PC-9 (cell line): ENCODE results near the gene ALG11. TPM values are rescaled to one million over a fixed set of nuclear protein-coding genes. Genes with fewer than 3 reads are reported as not detected.

Source experiments
- BruUV-seq: library from RNA; stranded (reverse); fragments of 400-500 nt; replicated peaks from 2 replicates; lab custom pipeline; 2021; lab: Mats Ljungman, UMichigan
- CTCF ChIA-PET: fragments of 300-600 bp; sonication (Branson Sonifier 250); formaldehyde crosslinking; loops from one replicate; lab custom pipeline; 2022; ENCODE audit warnings: antibody characterized with exemption; lab: Charles Lee
- POLR2A ChIA-PET: fragments of 300-600 bp; sonication (Branson Sonifier 250); formaldehyde crosslinking; loops from one replicate; lab custom pipeline; 2022; ENCODE audit warnings: antibody characterized with exemption; ENCODE audit not compliant: unreplicated experiment; lab: Charles Lee
- DNase-seq, 2 experiments: peaks; one replicate each; pipeline versions ENCODE4 v3.0.0 to v3.0.0-alpha.2; 2015 to 2022; ENCODE audit warnings: mixed read lengths in 1 of 2
- H2AFZ ChIP-seq: fragments of 200-600 bp; sonication (generic); 2 replicates; pipeline ENCODE4 v1.8.1; 2017; ENCODE audit warnings: antibody characterized with exemption
- H3F3A ChIP-seq: fragments of 200-600 bp; sonication (generic); 2 replicates; pipeline ENCODE4 v1.8.1; 2017; ENCODE audit warnings: antibody characterized with exemption, mild to moderate bottlenecking, low read depth; ENCODE audit not compliant: insufficient read depth
- H3K27ac ChIP-seq: fragments of 200-600 bp; sonication (generic); 2 replicates; pipeline ENCODE4 v1.6.1; 2016; ENCODE audit warnings: mixed run types
- H3K27me3 ChIP-seq: fragments of 200-600 bp; sonication (generic); 2 replicates; pipeline ENCODE4 v1.6.1; 2016; ENCODE audit warnings: low read depth, mixed run types; ENCODE audit not compliant: insufficient read depth
- H3K36me3 ChIP-seq: fragments of 200-600 bp; sonication (generic); 2 replicates; pipeline ENCODE4 v1.6.1; 2016; ENCODE audit warnings: low read depth, mixed run types
- H3K4me1 ChIP-seq: fragments of 200-600 bp; sonication (generic); replicated peaks from 2 replicates; pipeline ENCODE4 v1.6.1; 2016; ENCODE audit warnings: mixed run types; ENCODE audit not compliant: insufficient read depth
- H3K4me2 ChIP-seq: fragments of 200-600 bp; sonication (generic); 2 replicates; pipeline ENCODE4 v1.6.1; 2017; ENCODE audit warnings: mixed run types
- H3K4me3 ChIP-seq: fragments of 200-600 bp; sonication (generic); 2 replicates; pipeline ENCODE4 v1.6.1; 2016; ENCODE audit warnings: mixed run types
- H3K79me2 ChIP-seq: fragments of 200-600 bp; sonication (generic); 2 replicates; pipeline ENCODE4 v1.6.1; 2017; ENCODE audit warnings: low read depth, mixed run types
- H3K9me2 ChIP-seq: fragments of 200-600 bp; sonication (generic); 2 replicates; pipeline ENCODE4 v1.8.1; 2017; ENCODE audit warnings: mild to moderate bottlenecking; ENCODE audit not compliant: insufficient read depth
- H3K9me3 ChIP-seq: fragments of 200-600 bp; sonication (generic); 2 replicates; pipeline ENCODE4 v1.8.1; 2016; ENCODE audit warnings: low read depth; ENCODE audit not compliant: insufficient read depth
- H4K20me1 ChIP-seq: fragments of 200-600 bp; sonication (generic); 2 replicates; pipeline ENCODE4 v1.8.1; 2017; ENCODE audit not compliant: insufficient read depth
- CTCF ChIP-seq: fragments of 200-600 bp; sonication (generic); conservative IDR thresholded peaks from 2 replicates; pipeline ENCODE4 v1.6.1; 2017; ENCODE audit warnings: mixed run types, antibody characterized with exemption, mild to moderate bottlenecking, moderate library complexity
- EZH2 ChIP-seq: fragments of 200-600 bp; sonication (generic); IDR thresholded peaks from 2 replicates; pipeline ENCODE4 v1.8.0; 2017; ENCODE audit warnings: antibody characterized with exemption, low read depth
- intact Hi-C: fragments of 100-400 bp; cut with micrococcal nuclease; formaldehyde crosslinking; loops from one replicate; pipeline ENCODE4 v1.10.0; 2022; ENCODE audit not compliant: unreplicated experiment
- total RNA-seq: library from RNA; stranded (reverse); gene quantifications from 2 replicates; pipeline ENCODE4 v1.2.3, GENCODE V29; 2021

Gene ALG11
- total RNA-seq, 1 experiment from 2014 or later: 15.0 TPM

GRCh38 chr13:51999510-51999911 lies 12.7 kb upstream of the ALG11 start:
- Histone ChIP-seq H3K4me1 (peaks cover 20% of the 10 kb centered on the region), H3K36me3 (no peaks in the 10 kb centered on the region), H3K27me3 (no peaks in the 10 kb centered on the region), H3F3A (no peaks in the 10 kb centered on the region; the same call in 1 of the 2 replicates), H2AFZ (no peak overlapping the region), H3K9me2 (no peaks in the 10 kb centered on the region), H3K4me3 (no peak overlapping the region), H4K20me1 (no peaks in the 10 kb centered on the region), H3K4me2 (no peak overlapping the region), H3K27ac (no peak overlapping the region), H3K79me2 (no peaks in the 10 kb centered on the region), H3K9me3 (no peaks in the 10 kb centered on the region)
- ChIA-PET POLR2A (interaction anchor here (0.6 kb wide), 1 partner anchor 19 kb away, joined by 4 read pairs; no protein-coding TSS in a partner anchor), CTCF (interaction anchor here (0.6 kb wide), 1 partner anchor 153 kb away, joined by 3 read pairs; no protein-coding TSS in a partner anchor)
- no TSS peak for BruUV-seq
- intact Hi-C loops: no loop called here
- no peak for DNase-seq
- TF ChIP-seq CTCF: no peak
- no peak for TF ChIP-seq EZH2

- peaks cover 20% of the 10 kb centered on the region for H3K4me1 ChIP-seq
- no TSS peak for BruUV-seq
- no peak overlapping the region for H3K4me2 ChIP-seq
- intact Hi-C loops: loop anchor here (2.0 kb wide), 1 partner anchor 127 kb away; no protein-coding TSS in a partner anchor
- POLR2A ChIA-PET: no interaction called here
- CTCF ChIA-PET: interaction anchor here (0.6 kb wide), 1 partner anchor 153 kb away, joined by 3 read pairs; no protein-coding TSS in a partner anchor
- no peak overlapping the region for H3K27ac ChIP-seq
- H3K36me3 ChIP-seq: no peaks in the 10 kb centered on the region
- no peak for DNase-seq
- H3F3A ChIP-seq: no peaks in the 10 kb centered on the region; the same call in 1 of the 2 replicates
- H3K9me3 ChIP-seq: no peaks in the 10 kb centered on the region
- H3K79me2 ChIP-seq: no peaks in the 10 kb centered on the region
- TF ChIP-seq EZH2 (no peak), CTCF (no peak)
- no peak overlapping the region for H2AFZ ChIP-seq
- no peaks in the 10 kb centered on the region for H3K9me2 ChIP-seq
- H3K27me3 ChIP-seq: no peaks in the 10 kb centered on the region
- H4K20me1 ChIP-seq: no peaks in the 10 kb centered on the region
- no peak overlapping the region for H3K4me3 ChIP-seq
Observed at GRCh38 chr13:51999921-52000320, 12.3 kb upstream of the ALG11 start.

GRCh38 chr13:52001120-52001731 lies 11.0 kb upstream of the ALG11 start:
- no peaks in the 10 kb centered on the region; the same call in 1 of the 2 replicates for H3F3A ChIP-seq
- H3K27ac ChIP-seq: no peak overlapping the region
- no peak for DNase-seq
- TF ChIP-seq CTCF: peak; percentile 80
- TF ChIP-seq EZH2: no peak
- H3K4me2 ChIP-seq: no peak overlapping the region
- no peaks in the 10 kb centered on the region for H3K36me3 ChIP-seq
- H4K20me1 ChIP-seq: no peaks in the 10 kb centered on the region
- no peaks in the 10 kb centered on the region for H3K9me3 ChIP-seq
- H3K27me3 ChIP-seq: no peaks in the 10 kb centered on the region
- peaks cover 20% of the 10 kb centered on the region for H3K4me1 ChIP-seq
- H2AFZ ChIP-seq: no peak overlapping the region
- no peaks in the 10 kb centered on the region for H3K9me2 ChIP-seq
- no TSS peak for BruUV-seq
- ChIA-PET POLR2A (no interaction called here), CTCF (interaction anchor here (0.6 kb wide), 1 partner anchor 8 kb away, joined by 3 read pairs; no protein-coding TSS in a partner anchor)
- H3K79me2 ChIP-seq: no peaks in the 10 kb centered on the region
- H3K4me3 ChIP-seq: no peak overlapping the region
- intact Hi-C loops: loop anchor here (2.0 kb wide), 1 partner anchor 126 kb away; no protein-coding TSS in a partner anchor
